SIG-M5 treated with dmso at 0.1 percent for 504 hours (cell line): Measurements from ENCODE around the gene RPS6KA1.

Experiments used
- DNase-seq: peaks from one replicate; lab custom pipeline; 2025; ENCODE audit not compliant: unreplicated experiment; lab: John Stamatoyannopoulos, UW

Gene RPS6KA1

GRCh38 chr1:26530895-26531598 is 1.5 kb downstream of the RPS6KA1 start:
- DNase-seq, result peak; percentile 46

- no peak for DNase-seq
These were observed 2.1 kb downstream of the RPS6KA1 start for GRCh38 chr1:26531651-26532131.

DNA sequence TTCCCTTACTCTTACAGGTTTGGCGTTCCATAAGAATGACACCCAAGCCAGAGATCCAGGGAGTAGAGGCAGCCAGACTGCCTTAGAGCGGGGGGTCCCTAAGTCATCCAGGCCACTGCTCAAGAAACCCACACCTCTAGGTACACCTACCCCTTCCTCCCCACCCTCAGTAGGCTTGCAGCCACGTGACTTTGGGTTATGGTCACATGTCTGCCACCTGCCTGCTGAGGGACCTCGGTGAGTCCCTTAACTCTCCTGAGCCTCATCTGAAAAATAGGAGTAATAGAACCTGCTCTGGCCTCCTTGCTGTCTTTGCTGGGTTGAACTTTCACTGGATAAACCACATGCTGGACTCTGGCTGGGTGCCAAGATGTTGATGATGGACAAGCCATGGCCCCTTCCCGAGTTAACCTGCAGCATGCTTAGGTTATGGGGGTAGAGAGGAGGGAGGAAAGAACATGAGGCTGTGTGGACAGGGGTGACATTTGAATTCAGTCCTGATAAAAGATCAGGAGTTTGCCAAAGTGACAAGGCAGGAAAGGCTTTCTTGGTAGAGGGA is 4.5 kb downstream of the RPS6KA1 start:
- DNase-seq, result no peak

DNA sequence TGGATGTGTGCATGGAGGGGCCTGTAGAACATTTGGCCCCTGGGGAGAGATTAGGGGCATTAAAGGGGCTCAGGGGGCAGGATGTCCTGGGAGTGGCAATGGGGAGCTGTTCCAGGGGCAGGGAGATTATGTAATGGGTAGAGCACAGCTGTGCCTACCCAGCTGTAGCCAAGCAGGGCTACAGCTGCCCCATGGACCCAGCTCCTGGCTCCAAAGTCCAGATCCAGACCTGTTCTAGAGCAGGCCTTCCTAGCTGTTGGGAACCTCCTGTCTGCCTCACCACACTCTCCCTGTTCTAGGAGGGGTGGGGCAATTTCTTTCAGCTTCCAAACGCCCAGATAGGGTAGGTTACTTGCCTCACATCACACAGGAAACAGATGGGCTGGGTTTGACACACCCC is 5.6 kb downstream of the RPS6KA1 start:
- DNase-seq, result no peak

DNA sequence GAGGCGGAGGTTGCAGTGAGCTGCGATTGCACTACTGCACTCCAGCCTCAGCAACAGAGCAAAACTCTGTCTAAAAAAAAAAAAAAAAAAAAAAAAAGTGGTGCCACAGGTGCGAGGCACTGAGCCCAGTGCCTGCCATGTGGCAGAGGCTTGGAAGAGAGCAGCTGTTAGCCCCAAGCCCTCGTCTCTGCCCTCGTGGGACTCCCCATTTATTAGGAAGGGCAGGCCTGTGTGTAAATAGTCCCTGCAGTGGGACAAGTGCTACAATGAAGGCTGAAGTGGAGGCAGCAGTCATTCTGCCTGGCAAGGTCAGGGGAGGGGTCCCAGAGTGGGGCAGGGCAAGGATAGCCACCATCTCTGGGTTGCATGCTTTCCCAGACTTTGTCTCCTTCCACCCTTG is 6.5 kb downstream of the RPS6KA1 start:
- no peak for DNase-seq

GRCh38 chr1:26536521-26536920 is 7.0 kb downstream of the RPS6KA1 start:
- no peak for DNase-seq

DNA sequence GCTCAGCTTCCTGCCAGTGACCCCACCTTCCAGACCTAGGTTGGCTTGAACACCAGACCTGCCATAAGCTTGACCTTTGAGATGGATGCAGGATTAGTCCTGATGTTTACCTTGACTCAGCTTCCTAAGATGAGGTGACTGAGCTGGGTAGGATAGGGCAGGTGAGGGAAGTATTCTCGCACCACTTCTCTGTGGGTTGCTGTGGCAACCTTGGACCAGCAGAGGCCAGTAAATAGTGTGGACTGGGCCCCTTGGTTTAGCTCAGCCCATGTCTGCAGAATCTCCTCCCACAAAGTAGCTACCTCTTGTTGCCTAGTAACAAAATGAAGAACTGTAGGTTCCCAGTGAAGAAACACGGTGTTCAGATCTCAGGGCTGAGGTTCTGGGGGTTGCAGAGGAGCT is 8.4 kb downstream of the RPS6KA1 start:
- DNase-seq, result peak; percentile 94

DNA sequence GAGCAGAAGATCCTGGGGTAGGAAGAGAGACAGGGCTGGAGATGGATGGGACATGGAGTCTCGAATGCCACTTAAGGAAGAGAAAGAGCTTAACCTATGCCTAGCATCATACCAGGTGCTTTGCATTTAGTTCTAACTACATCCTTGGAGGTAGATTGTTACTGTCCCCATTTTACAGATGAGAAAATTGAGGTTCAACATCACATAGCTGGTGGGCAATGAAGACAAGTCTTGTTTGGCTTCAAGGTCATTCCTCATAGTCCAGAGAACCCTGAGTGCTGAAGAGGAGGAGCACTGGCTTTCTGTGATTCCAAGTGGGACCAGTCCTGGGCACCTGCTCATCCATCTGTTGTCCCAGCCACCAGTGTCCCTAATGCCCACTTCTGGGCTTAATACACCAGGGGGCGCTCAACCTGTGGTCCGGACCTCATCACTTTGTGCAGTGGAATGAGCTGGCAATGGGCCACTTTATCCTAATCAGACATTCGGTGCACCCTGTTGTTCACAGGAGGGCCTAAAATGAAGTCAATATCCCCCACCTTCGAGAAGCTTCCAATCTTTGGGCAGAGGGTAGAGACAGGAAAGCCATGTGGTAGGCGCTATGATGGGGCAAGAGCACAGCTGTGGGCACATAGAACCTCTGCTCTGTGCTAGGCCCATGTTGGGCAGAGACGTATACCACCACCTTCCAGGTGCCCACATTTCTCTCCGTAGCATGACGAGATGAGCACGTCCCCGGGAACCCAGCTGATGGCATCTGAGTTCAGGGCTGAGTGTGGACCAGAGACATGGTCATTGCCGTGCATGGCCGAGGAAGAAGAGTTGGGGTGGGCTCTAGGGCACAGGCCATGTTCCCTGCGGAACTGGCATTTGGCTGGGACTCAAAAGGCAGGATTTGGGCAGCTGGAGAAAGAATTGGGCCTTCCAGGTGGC is 9.2 kb downstream of the RPS6KA1 start:
- peak; percentile 24 for DNase-seq

DNA sequence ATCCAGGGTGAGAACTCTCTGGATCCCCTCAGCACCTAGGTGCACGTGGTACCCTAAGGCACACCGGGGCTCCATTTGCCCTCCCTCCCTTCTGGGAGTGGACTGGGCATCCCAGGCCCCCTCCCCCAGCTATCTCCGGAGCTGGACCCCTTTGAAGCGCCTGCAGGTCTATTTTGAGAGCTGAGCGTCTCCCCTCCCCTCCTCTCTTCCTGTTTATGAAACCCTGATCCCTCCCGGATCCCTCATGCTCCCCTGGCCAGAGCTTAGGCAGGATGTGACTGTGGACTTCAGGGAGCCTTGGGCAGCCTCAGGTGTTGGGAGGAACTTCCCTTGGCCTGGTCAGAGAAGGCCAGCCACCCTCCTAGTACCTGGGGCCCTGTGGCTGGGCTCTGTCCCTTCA is 10.2 kb downstream of the RPS6KA1 start:
- DNase-seq, result no peak

- DNase-seq, result no peak
These were observed 10.8 kb downstream of the RPS6KA1 start for GRCh38 chr1:26540351-26540750.

- no peak for DNase-seq
These were observed 11.9 kb downstream of the RPS6KA1 start for GRCh38 chr1:26541431-26541815.

- DNase-seq, result peak; percentile 97
These were observed 12.5 kb downstream of the RPS6KA1 start for GRCh38 chr1:26541816-26542711.

DNA sequence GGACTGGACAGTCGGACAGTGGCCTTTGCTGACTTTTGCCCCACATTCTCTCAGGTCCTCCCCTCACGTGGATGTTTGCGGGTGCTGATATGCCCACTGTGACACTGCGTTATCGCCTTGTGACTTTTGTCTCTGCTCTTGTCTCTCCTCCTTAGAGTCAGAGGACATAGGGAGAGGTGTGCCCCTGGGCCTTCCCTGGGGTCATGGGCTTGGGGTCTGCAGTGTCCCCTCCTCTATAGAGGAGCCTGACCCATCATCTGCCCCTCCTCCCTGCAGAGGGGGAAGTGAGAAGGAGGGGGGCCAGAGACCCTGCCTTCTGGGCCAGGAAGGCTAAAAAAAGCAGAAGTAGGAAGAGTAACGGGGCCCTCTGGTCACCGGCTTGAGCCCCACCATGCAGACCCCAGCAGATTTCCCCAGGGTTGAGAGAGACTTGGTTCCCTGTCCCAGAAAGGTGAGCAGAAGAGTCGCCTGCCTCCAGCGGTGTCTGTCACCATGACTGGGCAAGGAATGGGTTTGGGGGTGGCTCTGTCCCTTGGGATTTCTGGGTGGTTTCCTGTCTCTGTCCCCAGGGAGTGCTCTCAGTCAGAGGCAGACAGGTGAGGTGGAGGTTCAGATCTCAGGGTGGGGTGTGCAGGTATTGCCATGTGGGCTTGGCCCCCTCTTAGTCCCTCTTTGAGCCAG is 13.3 kb downstream of the RPS6KA1 start:
- peak; percentile 36 for DNase-seq

GRCh38 chr1:26543462-26543861 is 13.9 kb downstream of the RPS6KA1 start:
- DNase-seq, result no peak

GRCh38 chr1:26544126-26544525 is 14.6 kb downstream of the RPS6KA1 start:
- no peak for DNase-seq

GRCh38 chr1:26545969-26546323 is 16.4 kb downstream of the RPS6KA1 start:
- no peak for DNase-seq

DNA sequence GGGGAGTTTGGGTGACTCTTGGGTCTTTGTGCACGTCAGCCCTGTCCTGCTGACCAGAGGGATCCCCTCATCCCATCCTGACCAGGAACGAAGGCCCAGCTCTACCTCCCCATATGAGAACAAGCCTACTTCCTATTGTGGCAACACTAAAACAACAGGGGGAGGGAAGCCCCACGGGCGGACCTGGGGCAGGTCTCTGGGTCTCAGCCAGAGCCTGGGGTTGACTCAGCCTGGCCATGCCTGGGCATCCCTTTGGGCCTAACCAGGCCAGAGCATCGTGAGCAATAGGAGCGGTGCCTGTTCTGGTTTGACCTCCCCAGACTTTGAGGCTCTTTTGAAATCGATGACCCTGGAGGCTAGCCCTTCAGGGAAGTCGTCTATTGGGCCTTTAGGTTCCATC is 16.8 kb downstream of the RPS6KA1 start:
- DNase-seq, result no peak

GRCh38 chr1:26546819-26547218 is 17.3 kb downstream of the RPS6KA1 start:
- DNase-seq, result no peak

- no peak for DNase-seq
These were observed 19.3 kb downstream of the RPS6KA1 start for GRCh38 chr1:26548841-26549240.

DNA sequence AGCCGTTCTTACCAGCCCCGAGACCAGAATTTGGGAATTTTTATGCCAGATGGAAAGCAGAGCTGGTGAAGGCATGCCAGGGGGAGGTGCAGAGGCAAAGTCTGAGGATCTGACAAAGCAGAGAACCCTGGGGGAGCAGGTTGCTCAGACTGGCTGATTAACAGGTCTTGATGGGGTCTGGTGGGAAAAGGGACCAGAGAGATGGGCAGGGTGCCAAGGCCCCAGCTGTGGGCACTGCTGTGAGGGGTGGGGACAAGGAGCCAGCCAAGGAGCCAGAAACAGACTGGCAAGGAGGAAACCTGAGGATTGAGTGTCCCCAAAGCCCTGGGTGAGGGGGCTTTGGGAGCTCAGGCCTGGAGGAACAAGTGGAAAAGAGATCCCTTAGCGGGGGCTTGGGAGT is 21.4 kb downstream of the RPS6KA1 start:
- DNase-seq, result no peak
